Vagina (tissue), 2 donors: ENCODE results near the gene CHRNA4. TPM values are rescaled to one million over a fixed set of nuclear protein-coding genes. Genes with fewer than 3 reads are reported as not detected.

Experiments
- DNase-seq, 2 donors: peaks; one replicate each; pipeline ENCODE4 v3.0.0-alpha.2; 2017; ENCODE audit errors: extremely low spot score in 2 of 2
- H3K27ac ChIP-seq: fragments of 200-600 bp; sonication (generic); one replicate; pipeline ENCODE4 v1.5.1; 2019
- H3K27me3 ChIP-seq: fragments of 200-600 bp; sonication (generic); one replicate; pipeline ENCODE4 v1.5.1; 2019
- H3K36me3 ChIP-seq, 2 donors: fragments of 200-600 bp; sonication (generic); one replicate each; pipeline ENCODE4 v1.5.1; 2017 to 2019
- H3K4me1 ChIP-seq: fragments of 200-600 bp; sonication (generic); one replicate; pipeline ENCODE4 v1.5.1; 2019
- H3K4me3 ChIP-seq, 2 donors: fragments of 200-600 bp; sonication (generic); 1 replicate in 1 of 2; 2 replicates in 1 of 2; pipeline ENCODE4 v1.5.1; 2016 to 2019
- H3K9me3 ChIP-seq: fragments of 200-600 bp; sonication (generic); one replicate; pipeline ENCODE4 v1.5.1; 2019
- CTCF ChIP-seq, 3 experiments: fragments of 450-650 bp in 2 of 3; fragments of 200-600 bp in 1 of 3; sonication (generic) in 1 of 3; IDR thresholded peaks; one replicate each; pipeline ENCODE4 v1.5.1; 2017 to 2019; ENCODE audit warnings: antibody characterized with exemption in 3 of 3, mild to moderate bottlenecking in 2 of 3, moderate library complexity in 2 of 3
- POLR2A ChIP-seq, 2 donors: fragments of 450-650 bp; IDR thresholded peaks; one replicate each; pipeline ENCODE4 v1.6.1; 2017; ENCODE audit warnings: antibody characterized with exemption in 2 of 2, mild to moderate bottlenecking in 2 of 2, moderate library complexity in 2 of 2
- POLR2AphosphoS5 ChIP-seq, 2 donors: sonication (generic); formaldehyde crosslinking; IDR thresholded peaks; one replicate each; pipeline ENCODE4 v1.9.0; 2017; ENCODE audit warnings: antibody characterized with exemption in 2 of 2, mild to moderate bottlenecking in 2 of 2, low read depth in 1 of 2; ENCODE audit not compliant: insufficient read depth in 1 of 2
- intact Hi-C: fragments of 100-400 bp; cut with DNase I; formaldehyde crosslinking; loops from one replicate; pipeline ENCODE4 v1.15.1; 2023
- total RNA-seq: library from RNA; depleted of rRNA; stranded (reverse); fragments of >200 nt; gene quantifications from one replicate; pipeline ENCODE4 v1.2.3, GENCODE V29; 2016

Gene CHRNA4
- total RNA-seq, 1 donor from 2014 or later: 0.25 TPM

- TF ChIP-seq POLR2AphosphoS5 (IDR thresholded peaks at IDR 0.05; ENCODE audit: insufficient read depth in 1 of 2, low read depth in 1 of 2): no peak
- TF ChIP-seq POLR2A (IDR thresholded peaks at IDR 0.05): no peak
- TF ChIP-seq CTCF (IDR thresholded peaks at IDR 0.05): no peak
- Histone ChIP-seq H3K4me3 (no peak overlapping the region), H3K27me3 (no peaks in the 10 kb centered on the region), H3K9me3 (no peaks in the 10 kb centered on the region), H3K27ac (no peak overlapping the region), H3K4me1 (no peaks in the 10 kb centered on the region), H3K36me3 (no peaks in the 10 kb centered on the region)
- intact Hi-C loops: no loop called here
- DNase-seq: no peak
These were observed 45.6 kb upstream of the CHRNA4 start for GRCh38 chr20:63406617-63407245.

- Histone ChIP-seq H3K9me3 (no peaks in the 10 kb centered on the region), H3K4me1 (no peaks in the 10 kb centered on the region), H3K27ac (no peak overlapping the region), H3K27me3 (no peaks in the 10 kb centered on the region), H3K36me3 (no peaks in the 10 kb centered on the region), H3K4me3 (no peak overlapping the region)
- TF ChIP-seq POLR2AphosphoS5 (IDR thresholded peaks at IDR 0.05; ENCODE audit: insufficient read depth in 1 of 2, low read depth in 1 of 2): no peak
- TF ChIP-seq CTCF (IDR thresholded peaks at IDR 0.05): no peak
- TF ChIP-seq POLR2A (IDR thresholded peaks at IDR 0.05): no peak
- no peak for DNase-seq
- intact Hi-C loops: no loop called here
These were observed 44.9 kb upstream of the CHRNA4 start for GRCh38 chr20:63406011-63406410.

GRCh38 chr20:63405102-63405730 lies 44.1 kb upstream of the CHRNA4 start:
- Histone ChIP-seq H3K4me1 (no peaks in the 10 kb centered on the region), H3K4me3 (no peak overlapping the region), H3K36me3 (no peaks in the 10 kb centered on the region), H3K27ac (no peak overlapping the region), H3K9me3 (no peaks in the 10 kb centered on the region), H3K27me3 (no peaks in the 10 kb centered on the region)
- intact Hi-C loops: no loop called here
- no peak for DNase-seq
- TF ChIP-seq CTCF (IDR thresholded peaks at IDR 0.05) (no peak), POLR2A (IDR thresholded peaks at IDR 0.05) (no peak), POLR2AphosphoS5 (IDR thresholded peaks at IDR 0.05; ENCODE audit: insufficient read depth in 1 of 2, low read depth in 1 of 2) (no peak)

- no peaks in the 10 kb centered on the region for H3K9me3 ChIP-seq
- H3K4me1 ChIP-seq: no peaks in the 10 kb centered on the region
- no peak overlapping the region for H3K4me3 ChIP-seq
- DNase-seq: no peak
- no peaks in the 10 kb centered on the region for H3K36me3 ChIP-seq
- H3K27ac ChIP-seq: no peak overlapping the region
- no peaks in the 10 kb centered on the region for H3K27me3 ChIP-seq
- intact Hi-C loops: no loop called here
- TF ChIP-seq POLR2AphosphoS5 (IDR thresholded peaks at IDR 0.05; ENCODE audit: insufficient read depth in 1 of 2, low read depth in 1 of 2) (no peak), CTCF (IDR thresholded peaks at IDR 0.05) (no peak), POLR2A (IDR thresholded peaks at IDR 0.05) (no peak)
These were observed 43.3 kb upstream of the CHRNA4 start for GRCh38 chr20:63404129-63405085.
